ENCODE data around the gene DEPDC1B. TPM values are rescaled to one million over a fixed set of nuclear protein-coding genes. Genes with fewer than 3 reads are reported as not detected.

DEPDC1B gene
- total and polyA plus RNA-seq, 2 experiments from 2014 or later: 38.3 to 67.9 TPM

DNA sequence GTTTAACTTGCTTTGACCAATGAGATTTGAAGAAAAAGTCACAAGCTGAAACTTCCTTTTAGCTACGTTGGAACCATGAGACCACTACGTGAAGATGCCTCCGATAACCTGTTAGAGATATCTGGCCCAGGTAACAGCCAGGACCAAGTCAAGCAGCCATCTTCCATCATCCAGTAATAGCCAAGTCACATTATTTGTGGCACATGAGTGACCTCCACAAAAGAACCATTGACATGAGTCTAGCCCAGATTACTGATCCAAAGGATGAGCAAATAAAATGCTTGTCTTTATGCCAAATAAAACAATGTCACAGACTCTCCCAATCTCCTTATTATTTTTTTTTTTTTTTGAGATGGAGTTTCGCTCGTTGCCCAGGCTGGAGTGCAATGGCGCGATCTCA lies 1.6 kb downstream of the DEPDC1B start (continued):
- no peak for TF ChIP-seq JUNB (IDR thresholded peaks at IDR 0.05; ENCODE audit: unreplicated experiment)
- TF ChIP-seq, protein P1, sequence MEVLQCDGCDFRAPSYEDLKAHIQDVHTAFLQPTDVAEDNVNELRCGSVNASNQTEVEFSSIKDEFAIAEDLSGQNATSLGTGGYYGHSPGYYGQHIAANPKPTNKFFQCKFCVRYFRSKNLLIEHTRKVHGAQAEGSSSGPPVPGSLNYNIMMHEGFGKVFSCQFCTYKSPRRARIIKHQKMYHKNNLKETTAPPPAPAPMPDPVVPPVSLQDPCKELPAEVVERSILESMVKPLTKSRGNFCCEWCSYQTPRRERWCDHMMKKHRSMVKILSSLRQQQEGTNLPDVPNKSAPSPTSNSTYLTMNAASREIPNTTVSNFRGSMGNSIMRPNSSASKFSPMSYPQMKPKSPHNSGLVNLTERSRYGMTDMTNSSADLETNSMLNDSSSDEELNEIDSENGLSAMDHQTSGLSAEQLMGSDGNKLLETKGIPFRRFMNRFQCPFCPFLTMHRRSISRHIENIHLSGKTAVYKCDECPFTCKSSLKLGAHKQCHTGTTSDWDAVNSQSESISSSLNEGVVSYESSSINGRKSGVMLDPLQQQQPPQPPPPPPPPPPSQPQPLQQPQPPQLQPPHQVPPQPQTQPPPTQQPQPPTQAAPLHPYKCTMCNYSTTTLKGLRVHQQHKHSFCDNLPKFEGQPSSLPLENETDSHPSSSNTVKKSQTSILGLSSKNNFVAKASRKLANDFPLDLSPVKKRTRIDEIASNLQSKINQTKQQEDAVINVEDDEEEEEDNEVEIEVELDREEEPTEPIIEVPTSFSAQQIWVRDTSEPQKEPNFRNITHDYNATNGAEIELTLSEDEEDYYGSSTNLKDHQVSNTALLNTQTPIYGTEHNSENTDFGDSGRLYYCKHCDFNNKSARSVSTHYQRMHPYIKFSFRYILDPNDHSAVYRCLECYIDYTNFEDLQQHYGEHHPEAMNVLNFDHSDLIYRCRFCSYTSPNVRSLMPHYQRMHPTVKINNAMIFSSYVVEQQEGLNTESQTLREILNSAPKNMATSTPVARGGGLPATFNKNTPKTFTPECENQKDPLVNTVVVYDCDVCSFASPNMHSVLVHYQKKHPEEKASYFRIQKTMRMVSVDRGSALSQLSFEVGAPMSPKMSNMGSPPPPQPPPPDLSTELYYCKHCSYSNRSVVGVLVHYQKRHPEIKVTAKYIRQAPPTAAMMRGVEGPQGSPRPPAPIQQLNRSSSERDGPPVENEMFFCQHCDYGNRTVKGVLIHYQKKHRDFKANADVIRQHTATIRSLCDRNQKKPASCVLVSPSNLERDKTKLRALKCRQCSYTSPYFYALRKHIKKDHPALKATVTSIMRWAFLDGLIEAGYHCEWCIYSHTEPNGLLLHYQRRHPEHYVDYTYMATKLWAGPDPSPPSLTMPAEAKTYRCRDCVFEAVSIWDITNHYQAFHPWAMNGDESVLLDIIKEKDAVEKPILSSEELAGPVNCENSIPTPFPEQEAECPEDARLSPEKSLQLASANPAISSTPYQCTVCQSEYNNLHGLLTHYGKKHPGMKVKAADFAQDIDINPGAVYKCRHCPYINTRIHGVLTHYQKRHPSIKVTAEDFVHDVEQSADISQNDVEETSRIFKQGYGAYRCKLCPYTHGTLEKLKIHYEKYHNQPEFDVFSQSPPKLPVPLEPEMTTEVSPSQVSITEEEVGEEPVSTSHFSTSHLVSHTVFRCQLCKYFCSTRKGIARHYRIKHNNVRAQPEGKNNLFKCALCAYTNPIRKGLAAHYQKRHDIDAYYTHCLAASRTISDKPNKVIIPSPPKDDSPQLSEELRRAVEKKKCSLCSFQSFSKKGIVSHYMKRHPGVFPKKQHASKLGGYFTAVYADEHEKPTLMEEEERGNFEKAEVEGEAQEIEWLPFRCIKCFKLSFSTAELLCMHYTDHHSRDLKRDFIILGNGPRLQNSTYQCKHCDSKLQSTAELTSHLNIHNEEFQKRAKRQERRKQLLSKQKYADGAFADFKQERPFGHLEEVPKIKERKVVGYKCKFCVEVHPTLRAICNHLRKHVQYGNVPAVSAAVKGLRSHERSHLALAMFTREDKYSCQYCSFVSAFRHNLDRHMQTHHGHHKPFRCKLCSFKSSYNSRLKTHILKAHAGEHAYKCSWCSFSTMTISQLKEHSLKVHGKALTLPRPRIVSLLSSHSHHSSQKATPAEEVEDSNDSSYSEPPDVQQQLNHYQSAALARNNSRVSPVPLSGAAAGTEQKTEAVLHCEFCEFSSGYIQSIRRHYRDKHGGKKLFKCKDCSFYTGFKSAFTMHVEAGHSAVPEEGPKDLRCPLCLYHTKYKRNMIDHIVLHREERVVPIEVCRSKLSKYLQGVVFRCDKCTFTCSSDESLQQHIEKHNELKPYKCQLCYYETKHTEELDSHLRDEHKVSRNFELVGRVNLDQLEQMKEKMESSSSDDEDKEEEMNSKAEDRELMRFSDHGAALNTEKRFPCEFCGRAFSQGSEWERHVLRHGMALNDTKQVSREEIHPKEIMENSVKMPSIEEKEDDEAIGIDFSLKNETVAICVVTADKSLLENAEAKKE (CRISPR knock-in tag; IDR thresholded peaks at IDR 0.05): no peak
- TF ChIP-seq ZNF331 (CRISPR knock-in tag; IDR thresholded peaks at IDR 0.05; ENCODE audit: low read depth): no peak
- no peak for TF ChIP-seq STAT1 (IDR thresholded peaks at IDR 0.05; ENCODE audit: unreplicated experiment)

DNA sequence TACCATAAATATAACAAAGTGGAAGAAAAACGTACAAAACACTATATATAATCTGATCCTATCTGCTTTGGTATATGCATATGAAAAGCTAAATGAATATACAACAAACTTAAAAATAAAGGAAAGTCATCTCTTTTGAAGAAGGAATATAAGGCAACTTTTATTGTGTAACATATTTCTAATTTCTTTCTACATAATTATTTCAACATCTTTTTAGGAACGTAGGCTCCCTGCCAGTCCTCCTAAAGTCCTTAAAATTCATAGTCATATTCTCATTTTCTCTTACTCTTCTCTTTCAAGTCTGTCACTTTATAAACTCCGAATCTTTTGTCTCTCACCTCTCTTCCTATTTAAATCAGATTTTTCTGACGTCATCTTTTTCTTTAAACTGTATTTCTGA lies 9.6 kb downstream of the DEPDC1B start:
- H3K27me3 Mint-ChIP-seq (ENCODE audit: insufficient read depth, low read depth, poor library complexity): no peaks in the 10 kb centered on the region
- no peak overlapping the region for H3K27ac Mint-ChIP-seq
- H2AFZ ChIP-seq: no peak overlapping the region
- H3K36me3 ChIP-seq (ENCODE audit: insufficient read depth): 0 out of 2 replicates have a peak, but pooled peaks cover 10% of the 10 kb centered on the region
- peaks cover 10% of the 10 kb centered on the region for H3K4me1 ChIP-seq (ENCODE audit: insufficient read depth)
- DNase-seq (ENCODE audit: low spot score) (no peak), ATAC-seq (no peak)
- H4K20me1 ChIP-seq (replicated peaks; ENCODE audit: insufficient read depth): peaks cover 10% of the 10 kb centered on the region; the same call in 1 of the 2 replicates
- H3K27me3 ChIP-seq (ENCODE audit: insufficient read depth): no peaks in the 10 kb centered on the region
- no peaks in the 10 kb centered on the region for H3K9me2 ChIP-seq (ENCODE audit: insufficient read depth)
- no peak overlapping the region for H3K4me3 ChIP-seq
- H3K79me2 ChIP-seq (replicated peaks; ENCODE audit: insufficient read depth): peaks cover 99% of the 10 kb centered on the region
- H3K4me2 ChIP-seq: no peak overlapping the region
- no peaks in the 10 kb centered on the region; the same call in 2 of the 3 replicates for H3K9me3 Mint-ChIP-seq
- no peak overlapping the region for H3K4me3 Mint-ChIP-seq
- no peaks in the 10 kb centered on the region for H3F3A ChIP-seq (replicated peaks; ENCODE audit: low read depth)
- H3K4me1 Mint-ChIP-seq: peaks cover 7% of the 10 kb centered on the region
- TF ChIP-seq ZNF331 (CRISPR knock-in tag; IDR thresholded peaks at IDR 0.05; ENCODE audit: low read depth): no peak
- TF ChIP-seq, protein P2, sequence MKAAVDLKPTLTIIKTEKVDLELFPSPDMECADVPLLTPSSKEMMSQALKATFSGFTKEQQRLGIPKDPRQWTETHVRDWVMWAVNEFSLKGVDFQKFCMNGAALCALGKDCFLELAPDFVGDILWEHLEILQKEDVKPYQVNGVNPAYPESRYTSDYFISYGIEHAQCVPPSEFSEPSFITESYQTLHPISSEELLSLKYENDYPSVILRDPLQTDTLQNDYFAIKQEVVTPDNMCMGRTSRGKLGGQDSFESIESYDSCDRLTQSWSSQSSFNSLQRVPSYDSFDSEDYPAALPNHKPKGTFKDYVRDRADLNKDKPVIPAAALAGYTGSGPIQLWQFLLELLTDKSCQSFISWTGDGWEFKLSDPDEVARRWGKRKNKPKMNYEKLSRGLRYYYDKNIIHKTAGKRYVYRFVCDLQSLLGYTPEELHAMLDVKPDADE (IDR thresholded peaks at IDR 0.05): no peak
- TF ChIP-seq, protein P3, sequence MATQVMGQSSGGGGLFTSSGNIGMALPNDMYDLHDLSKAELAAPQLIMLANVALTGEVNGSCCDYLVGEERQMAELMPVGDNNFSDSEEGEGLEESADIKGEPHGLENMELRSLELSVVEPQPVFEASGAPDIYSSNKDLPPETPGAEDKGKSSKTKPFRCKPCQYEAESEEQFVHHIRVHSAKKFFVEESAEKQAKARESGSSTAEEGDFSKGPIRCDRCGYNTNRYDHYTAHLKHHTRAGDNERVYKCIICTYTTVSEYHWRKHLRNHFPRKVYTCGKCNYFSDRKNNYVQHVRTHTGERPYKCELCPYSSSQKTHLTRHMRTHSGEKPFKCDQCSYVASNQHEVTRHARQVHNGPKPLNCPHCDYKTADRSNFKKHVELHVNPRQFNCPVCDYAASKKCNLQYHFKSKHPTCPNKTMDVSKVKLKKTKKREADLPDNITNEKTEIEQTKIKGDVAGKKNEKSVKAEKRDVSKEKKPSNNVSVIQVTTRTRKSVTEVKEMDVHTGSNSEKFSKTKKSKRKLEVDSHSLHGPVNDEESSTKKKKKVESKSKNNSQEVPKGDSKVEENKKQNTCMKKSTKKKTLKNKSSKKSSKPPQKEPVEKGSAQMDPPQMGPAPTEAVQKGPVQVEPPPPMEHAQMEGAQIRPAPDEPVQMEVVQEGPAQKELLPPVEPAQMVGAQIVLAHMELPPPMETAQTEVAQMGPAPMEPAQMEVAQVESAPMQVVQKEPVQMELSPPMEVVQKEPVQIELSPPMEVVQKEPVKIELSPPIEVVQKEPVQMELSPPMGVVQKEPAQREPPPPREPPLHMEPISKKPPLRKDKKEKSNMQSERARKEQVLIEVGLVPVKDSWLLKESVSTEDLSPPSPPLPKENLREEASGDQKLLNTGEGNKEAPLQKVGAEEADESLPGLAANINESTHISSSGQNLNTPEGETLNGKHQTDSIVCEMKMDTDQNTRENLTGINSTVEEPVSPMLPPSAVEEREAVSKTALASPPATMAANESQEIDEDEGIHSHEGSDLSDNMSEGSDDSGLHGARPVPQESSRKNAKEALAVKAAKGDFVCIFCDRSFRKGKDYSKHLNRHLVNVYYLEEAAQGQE (IDR thresholded peaks at IDR 0.05; ENCODE audit: unreplicated experiment): no peak
- no peak overlapping the region for H3K27ac ChIP-seq (ENCODE audit: low read depth)
- H3K36me3 Mint-ChIP-seq (ENCODE audit: low read depth): peaks cover 40% of the 10 kb centered on the region

Data from GM23338 (cell line).